Endodermal cell (in vitro differentiated cells): ENCODE measurements around the gene ATP5ME. TPM values are rescaled to one million over a fixed set of nuclear protein-coding genes. Genes with fewer than 3 reads are reported as not detected.

Experiments used
- DNase-seq: peaks from one replicate; pipeline ENCODE4 v3.0.0-alpha.2; 2017
- H3K27ac ChIP-seq: 2 replicates; pipeline ENCODE4 v1.5.1; 2013; ENCODE audit warnings: mild to moderate bottlenecking, low read depth, low read length, moderate library complexity
- H3K27me3 ChIP-seq: 2 replicates; pipeline ENCODE4 v1.6.1; 2013; ENCODE audit warnings: mild to moderate bottlenecking, low read length, moderate library complexity; ENCODE audit not compliant: insufficient read depth, control insufficient read depth, poor library complexity, severe bottlenecking
- H3K36me3 ChIP-seq: 2 replicates; pipeline ENCODE4 v1.7.0; 2013; ENCODE audit warnings: mild to moderate bottlenecking, low read length, moderate library complexity; ENCODE audit not compliant: control insufficient read depth, insufficient read depth
- H3K4me1 ChIP-seq: one replicate; pipeline ENCODE4 v1.7.0; 2013; ENCODE audit warnings: low read length; ENCODE audit not compliant: control insufficient read depth, insufficient read depth
- H3K4me3 ChIP-seq: 2 replicates; pipeline ENCODE4 v1.5.1; 2013; ENCODE audit warnings: mild to moderate bottlenecking, low read length, moderate library complexity
- H3K9ac ChIP-seq: 2 replicates; pipeline ENCODE4 v1.6.1; 2013; ENCODE audit warnings: mild to moderate bottlenecking, low read length, moderate library complexity; ENCODE audit not compliant: poor library complexity, severe bottlenecking; ENCODE audit errors: extremely low read depth
- H3K9me3 ChIP-seq: 2 replicates; pipeline ENCODE4 v1.6.1; 2013; ENCODE audit warnings: mild to moderate bottlenecking, low read length, moderate library complexity; ENCODE audit not compliant: control insufficient read depth
- H3K27ac Mint-ChIP-seq: 2 replicates; pipeline ENCODE4 v1.8.0; 2020; ENCODE audit warnings: mixed read lengths
- H3K27me3 Mint-ChIP-seq: 2 replicates; pipeline ENCODE4 v1.8.0; 2021; ENCODE audit warnings: mild to moderate bottlenecking, mixed read lengths; ENCODE audit not compliant: insufficient read depth
- H3K36me3 Mint-ChIP-seq: 2 replicates; pipeline ENCODE4 v1.8.0; 2020; ENCODE audit warnings: low read depth, mixed read lengths
- H3K4me1 Mint-ChIP-seq: 2 replicates; pipeline ENCODE4 v1.8.0; 2020; ENCODE audit warnings: mixed read lengths
- H3K4me3 Mint-ChIP-seq: 2 replicates; pipeline ENCODE4 v1.8.0; 2020; ENCODE audit warnings: mild to moderate bottlenecking, moderate library complexity, mixed read lengths
- H3K9me3 Mint-ChIP-seq: 2 replicates; pipeline ENCODE4 v1.8.0; 2020; ENCODE audit warnings: mild to moderate bottlenecking, mixed read lengths
- CTCF ChIP-seq: fragments of 200-600 bp; sonication (generic); conservative IDR thresholded peaks from 2 replicates; pipeline ENCODE4 v1.5.0; 2021; ENCODE audit warnings: antibody characterized with exemption, mild to moderate bottlenecking
- WGBS, 2 experiments: methylation state at CpG; one replicate each; pipeline versions ENCODE4 v1.1.5 to v1.1.7; 2013; ENCODE audit warnings: missing lambda C conversion rate in 2 of 2, mixed read lengths in 1 of 2; ENCODE audit not compliant: insufficient coverage in 1 of 2, insufficient read length in 1 of 2; 5-methylcytosine and 5-hydroxymethylcytosine counted together
- long read RNA-seq, 4 experiments: library from polyadenylated mRNA in 2 of 4; library from RNA in 1 of 4; library from capped mRNA in 1 of 4; stranded (forward) in 3 of 4; unstranded in 1 of 4; transcript quantifications; one replicate each; pipeline ENCODE4 v2.0.0, GENCODE V29; 2020 to 2021; ENCODE audit warnings: inconsistent platforms in 1 of 4
- polyA plus RNA-seq, 2 experiments: library from polyadenylated mRNA; stranded (reverse); fragments of 50-300 nt; gene quantifications; one replicate each; pipeline ENCODE4 v1.2.3, GENCODE V29; 2013
- total RNA-seq, 2 donors: library from RNA; stranded (reverse); fragmentation: NEBNext Ultra II Directional in 1 of 2; extraction: Animal tissue kit (Norgen Biotek cat#: 25700) in 1 of 2; gene quantifications; 2 replicates in 1 of 2; 3 replicates in 1 of 2; pipeline ENCODE4 v1.2.1, GENCODE V29; 2021

ATP5ME gene
- total RNA-seq: 100 to 1,000 TPM; 407 to 456 TPM
- polyA plus RNA-seq (2013, experiment 1 of 2): 299 TPM
- polyA plus RNA-seq (2013, experiment 2 of 2): 303 TPM
- long read RNA-seq, experiment 1, transcript ATP5ME-201 (4 exons, 365 nt): major isoform, 82 of 97 reads
- long read RNA-seq, experiment 1, partial matches to known transcripts: 1 of 97 reads
- long read RNA-seq, experiment 1, other reads (novel, unspliced or antisense): 14 of 97 reads
- long read RNA-seq, experiment 2, transcript ATP5ME-201 (4 exons, 365 nt): major isoform, 204 of 211 reads
- long read RNA-seq, experiment 2, partial matches to known transcripts: 2 of 211 reads
- long read RNA-seq, experiment 2, other reads (novel, unspliced or antisense): 3 of 211 reads
- long read RNA-seq, experiment 3, transcript ATP5ME-201 (4 exons, 365 nt): major isoform, 116 of 117 reads
- long read RNA-seq, experiment 3, partial matches to known transcripts: 0 of 117 reads
- long read RNA-seq, experiment 3, other reads (novel, unspliced or antisense): 1 of 117 reads
- long read RNA-seq, experiment 4, partial matches to known transcripts: 2 of 4 reads
- long read RNA-seq, experiment 4, other reads (novel, unspliced or antisense): 2 of 4 reads

GRCh38 chr4:674172-675035 is at the start of gene ATP5ME, which contains the start of gene MYL5:
ATP5ME (minus strand) TSS chr4:674276; CDS start chr4:674247, 29 bp downstream.
MYL5 (plus strand) TSS chr4:674542; CDS start chr4:678027, 3,485 bp downstream.
- DNase-seq: peak; percentile 98
- 0 to 1% methylated on average over 43 to 84 of the region's 84 CpGs for WGBS, 2 experiments

GRCh38 chr4:722851-723360 is 48.8 kb upstream of the ATP5ME start:
- Histone ChIP-seq H3K9ac (no peak overlapping the region), H3K4me1 (no peaks in the 10 kb centered on the region), H3K9me3 (no peaks in the 10 kb centered on the region), H3K27ac (no peak overlapping the region), H3K27me3 (no peaks in the 10 kb centered on the region), H3K4me3 (no peak overlapping the region), H3K36me3 (peaks cover 13% of the 10 kb centered on the region)
- Mint-ChIP-seq H3K9me3 (no peaks in the 10 kb centered on the region), H3K27me3 (no peaks in the 10 kb centered on the region), H3K27ac (no peak overlapping the region), H3K36me3 (peaks cover 51% of the 10 kb centered on the region), H3K4me1 (no peaks in the 10 kb centered on the region), H3K4me3 (no peak overlapping the region)
- DNase-seq: no peak
- TF ChIP-seq CTCF: no peak
- 96 to 98% methylated on average over 43 to 61 of the region's 61 CpGs for WGBS, 2 experiments

More at GRCh38 chr4:674172-675035, at the start of gene ATP5ME, which contains the start of gene MYL5:
- TF ChIP-seq CTCF: peak; percentile 98
- Histone ChIP-seq H3K36me3 (peaks cover 14% of the 10 kb centered on the region), H3K9ac (peak within 1 kb of the TSS; percentile 82), H3K27ac (peak within 1 kb of the TSS; percentile 57), H3K4me3 (peak within 1 kb of the TSS; percentile 96), H3K9me3 (no peaks in the 10 kb centered on the region), H3K4me1 (no peaks in the 10 kb centered on the region), H3K27me3 (no peaks in the 10 kb centered on the region)
- peaks cover 28% of the 10 kb centered on the region for H3K36me3 Mint-ChIP-seq
- no peaks in the 10 kb centered on the region for H3K9me3 Mint-ChIP-seq
- no peaks in the 10 kb centered on the region for H3K27me3 Mint-ChIP-seq
- H3K4me3 Mint-ChIP-seq: peak within 1 kb of the TSS; percentile 85
- peak within 1 kb of the TSS; percentile 91 for H3K27ac Mint-ChIP-seq
- H3K4me1 Mint-ChIP-seq: peaks cover 8% of the 10 kb centered on the region

- 95 to 96% methylated on average over 46 to 47 of the region's 47 CpGs for WGBS, 2 experiments
- Histone ChIP-seq H3K27ac (no peak overlapping the region), H3K9me3 (no peaks in the 10 kb centered on the region), H3K4me1 (no peaks in the 10 kb centered on the region), H3K4me3 (no peak overlapping the region), H3K27me3 (no peaks in the 10 kb centered on the region), H3K9ac (no peak overlapping the region), H3K36me3 (peaks cover 13% of the 10 kb centered on the region)
- H3K9me3 Mint-ChIP-seq: no peaks in the 10 kb centered on the region
- no peak overlapping the region for H3K27ac Mint-ChIP-seq
- no peaks in the 10 kb centered on the region for H3K4me1 Mint-ChIP-seq
- H3K4me3 Mint-ChIP-seq: no peak overlapping the region
- peaks cover 51% of the 10 kb centered on the region for H3K36me3 Mint-ChIP-seq
- TF ChIP-seq CTCF: no peak
- no peak for DNase-seq
- H3K27me3 Mint-ChIP-seq: no peaks in the 10 kb centered on the region
Observed at GRCh38 chr4:722169-722725, 48.2 kb upstream of the ATP5ME start.
